ENCODE data around the gene PCYT1A. TPM values are rescaled to one million over a fixed set of nuclear protein-coding genes. Genes with fewer than 3 reads are reported as not detected.

The PCYT1A gene
- total and polyA plus RNA-seq, 2 of the 13 experiments (the other 11 are each of a cell fraction or from before 2014, with no cell fraction given) = 26.4 to 45.3 TPM

GRCh38 chr3:196210673-196211556 is 76.6 kb downstream of the PCYT1A start, which contains the start of gene ZDHHC19:
TSS of gene ZDHHC19 (minus strand) at chr3:196211400. CDS start at chr3:196211315, 85 bp downstream.
- intact Hi-C loops (cut with micrococcal nuclease; ENCODE audit: unreplicated experiment) = loop anchor here (5.0 kb wide), 1 partner anchor 306 kb away; the partner anchor contains the start of gene SMCO1
- POLR2A ChIA-PET = no interaction called here
- in situ Hi-C loops (cut with HindIII; ENCODE audit: extremely low pct_ligation_motif_present, low pct_unique_long_range_greater_than_20kb) = no loop called here
- Histone ChIP-seq H4K20me1 (ENCODE audit: insufficient read depth, low read length) (no peaks in the 10 kb centered on the region), H3K36me3 (replicated peaks in 1 of 2; ENCODE audit: control insufficient read depth in 1 of 2, insufficient read depth in 2 of 2, low read length in 2 of 2) (no peaks in the 10 kb centered on the region), H2AFZ (ENCODE audit: low read length) (no peak within 1 kb of the TSS), H3K27me3 (ENCODE audit: control insufficient read depth in 1 of 2, insufficient read depth in 2 of 2, low read length in 2 of 2) (0 out of 5 replicates have a peak, but pooled peaks cover 0 to 2% of the 10 kb centered on the region in 2 experiments), H3K27ac (ENCODE audit: extremely low read length, insufficient read depth, low read length) (no peak within 1 kb of the TSS), H3K9ac (ENCODE audit: insufficient read depth, low read depth, low read length) (0 out of 2 replicates have a peak within 1 kb of the TSS, but pooled peaks have one; percentile 21), H3K4me1 (ENCODE audit: insufficient read depth, low read length) (peaks cover 81% of the 10 kb centered on the region), H3K79me2 (ENCODE audit: insufficient read depth, low read length) (no peaks in the 10 kb centered on the region), H3K4me2 (ENCODE audit: low read depth, low read length) (peak within 1 kb of the TSS; percentile 59), H3K9me3 (ENCODE audit: low read length) (no peaks in the 10 kb centered on the region), H3K4me3 (replicated peaks in 1 of 3; ENCODE audit: insufficient read depth in 1 of 3, low read depth in 2 of 3, low read length in 3 of 3) (peak within 1 kb of the TSS in 1 of 3 experiments; percentile 50; a peak in 1 of 6 replicates)
- FAIRE-seq (no peak), ATAC-seq (no peak), DNase-seq (ENCODE audit: low spot score) (no peak)
- no TSS peak for BruUV-seq (replicated peaks)
- CTCF ChIA-PET (ENCODE audit: low intra/inter-chr PET ratio, low total read pairs) = no interaction called here
- WGBS (ENCODE audit: low lambda C conversion rate) = 27% methylated on average over 17 of the region's 23 CpGs
- TF ChIP-seq PRPF4 (IDR thresholded peaks at IDR 0.05; ENCODE audit: low read depth, low read length, poor library complexity, severe bottlenecking) = no peak
- TF ChIP-seq KDM5A (IDR thresholded peaks at IDR 0.05; ENCODE audit: borderline replicate concordance, low read length) = no peak
- TF ChIP-seq ZMYM4 (CRISPR knock-in tag; IDR thresholded peaks at IDR 0.05) = peak; percentile 44; the same call in 1 of the 2 replicates
- TF ChIP-seq, protein P1, sequence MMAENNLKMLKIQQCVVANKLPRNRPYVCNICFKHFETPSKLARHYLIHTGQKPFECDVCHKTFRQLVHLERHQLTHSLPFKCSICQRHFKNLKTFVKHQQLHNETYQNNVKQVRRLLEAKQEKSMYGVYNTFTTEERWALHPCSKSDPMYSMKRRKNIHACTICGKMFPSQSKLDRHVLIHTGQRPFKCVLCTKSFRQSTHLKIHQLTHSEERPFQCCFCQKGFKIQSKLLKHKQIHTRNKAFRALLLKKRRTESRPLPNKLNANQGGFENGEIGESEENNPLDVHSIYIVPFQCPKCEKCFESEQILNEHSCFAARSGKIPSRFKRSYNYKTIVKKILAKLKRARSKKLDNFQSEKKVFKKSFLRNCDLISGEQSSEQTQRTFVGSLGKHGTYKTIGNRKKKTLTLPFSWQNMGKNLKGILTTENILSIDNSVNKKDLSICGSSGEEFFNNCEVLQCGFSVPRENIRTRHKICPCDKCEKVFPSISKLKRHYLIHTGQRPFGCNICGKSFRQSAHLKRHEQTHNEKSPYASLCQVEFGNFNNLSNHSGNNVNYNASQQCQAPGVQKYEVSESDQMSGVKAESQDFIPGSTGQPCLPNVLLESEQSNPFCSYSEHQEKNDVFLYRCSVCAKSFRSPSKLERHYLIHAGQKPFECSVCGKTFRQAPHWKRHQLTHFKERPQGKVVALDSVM (CRISPR knock-in tag; IDR thresholded peaks at IDR 0.05) = peak; percentile 41; the same call in 1 of the 2 replicates
- no peak for TF ChIP-seq ZNF639 (CRISPR knock-in tag; conservative IDR thresholded peaks at IDR 0.05)
- peak; percentile 25; the same call in 1 of the 2 replicates for TF ChIP-seq SKIL (CRISPR knock-in tag; IDR thresholded peaks at IDR 0.05; ENCODE audit: borderline replicate concordance)
- no peak for TF ChIP-seq RFXAP (CRISPR knock-in tag; IDR thresholded peaks at IDR 0.05; ENCODE audit: borderline replicate concordance)
- TF ChIP-seq, protein P2, sequence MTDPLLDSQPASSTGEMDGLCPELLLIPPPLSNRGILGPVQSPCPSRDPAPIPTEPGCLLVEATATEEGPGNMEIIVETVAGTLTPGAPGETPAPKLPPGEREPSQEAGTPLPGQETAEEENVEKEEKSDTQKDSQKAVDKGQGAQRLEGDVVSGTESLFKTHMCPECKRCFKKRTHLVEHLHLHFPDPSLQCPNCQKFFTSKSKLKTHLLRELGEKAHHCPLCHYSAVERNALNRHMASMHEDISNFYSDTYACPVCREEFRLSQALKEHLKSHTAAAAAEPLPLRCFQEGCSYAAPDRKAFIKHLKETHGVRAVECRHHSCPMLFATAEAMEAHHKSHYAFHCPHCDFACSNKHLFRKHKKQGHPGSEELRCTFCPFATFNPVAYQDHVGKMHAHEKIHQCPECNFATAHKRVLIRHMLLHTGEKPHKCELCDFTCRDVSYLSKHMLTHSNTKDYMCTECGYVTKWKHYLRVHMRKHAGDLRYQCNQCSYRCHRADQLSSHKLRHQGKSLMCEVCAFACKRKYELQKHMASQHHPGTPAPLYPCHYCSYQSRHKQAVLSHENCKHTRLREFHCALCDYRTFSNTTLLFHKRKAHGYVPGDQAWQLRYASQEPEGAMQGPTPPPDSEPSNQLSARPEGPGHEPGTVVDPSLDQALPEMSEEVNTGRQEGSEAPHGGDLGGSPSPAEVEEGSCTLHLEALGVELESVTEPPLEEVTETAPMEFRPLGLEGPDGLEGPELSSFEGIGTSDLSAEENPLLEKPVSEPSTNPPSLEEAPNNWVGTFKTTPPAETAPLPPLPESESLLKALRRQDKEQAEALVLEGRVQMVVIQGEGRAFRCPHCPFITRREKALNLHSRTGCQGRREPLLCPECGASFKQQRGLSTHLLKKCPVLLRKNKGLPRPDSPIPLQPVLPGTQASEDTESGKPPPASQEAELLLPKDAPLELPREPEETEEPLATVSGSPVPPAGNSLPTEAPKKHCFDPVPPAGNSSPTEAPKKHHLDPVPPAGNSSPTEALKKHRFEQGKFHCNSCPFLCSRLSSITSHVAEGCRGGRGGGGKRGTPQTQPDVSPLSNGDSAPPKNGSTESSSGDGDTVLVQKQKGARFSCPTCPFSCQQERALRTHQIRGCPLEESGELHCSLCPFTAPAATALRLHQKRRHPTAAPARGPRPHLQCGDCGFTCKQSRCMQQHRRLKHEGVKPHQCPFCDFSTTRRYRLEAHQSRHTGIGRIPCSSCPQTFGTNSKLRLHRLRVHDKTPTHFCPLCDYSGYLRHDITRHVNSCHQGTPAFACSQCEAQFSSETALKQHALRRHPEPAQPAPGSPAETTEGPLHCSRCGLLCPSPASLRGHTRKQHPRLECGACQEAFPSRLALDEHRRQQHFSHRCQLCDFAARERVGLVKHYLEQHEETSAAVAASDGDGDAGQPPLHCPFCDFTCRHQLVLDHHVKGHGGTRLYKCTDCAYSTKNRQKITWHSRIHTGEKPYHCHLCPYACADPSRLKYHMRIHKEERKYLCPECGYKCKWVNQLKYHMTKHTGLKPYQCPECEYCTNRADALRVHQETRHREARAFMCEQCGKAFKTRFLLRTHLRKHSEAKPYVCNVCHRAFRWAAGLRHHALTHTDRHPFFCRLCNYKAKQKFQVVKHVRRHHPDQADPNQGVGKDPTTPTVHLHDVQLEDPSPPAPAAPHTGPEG (CRISPR knock-in tag; IDR thresholded peaks at IDR 0.05) = no peak
- TF ChIP-seq ZMYM3 (CRISPR knock-in tag; IDR thresholded peaks at IDR 0.05) = peak; percentile 91
- no peak for TF ChIP-seq ZSCAN9 (CRISPR knock-in tag; IDR thresholded peaks at IDR 0.05; ENCODE audit: borderline replicate concordance)
